BLaER1 treated with 17β-estradiol and CSF1 and Interleukin-3, amounts not matched to agents 10 nM and 100 nM (cell line): ENCODE measurements around the gene TMPRSS2.

Source experiments
- H3K27ac ChIP-seq, 11 experiments: shearing (Covaris generic); formaldehyde crosslinking; 2 replicates each; pipeline ENCODE4 v1.8.1; 2022
- H3K27me3 ChIP-seq, 11 experiments: shearing (Covaris generic); formaldehyde crosslinking; 2 replicates each; pipeline ENCODE4 v1.8.1; 2022
- H3K36me3 ChIP-seq, 11 experiments: shearing (Covaris generic); formaldehyde crosslinking; 2 replicates each; pipeline ENCODE4 v1.8.1; 2022
- H3K4me1 ChIP-seq, 10 experiments: shearing (Covaris generic); formaldehyde crosslinking; 2 replicates each; pipeline ENCODE4 v1.8.1; 2022
- H3K4me2 ChIP-seq, 11 experiments: shearing (Covaris generic); formaldehyde crosslinking; 2 replicates each; pipeline ENCODE4 v1.8.1; 2022
- H3K4me3 ChIP-seq, 10 experiments: shearing (Covaris generic); formaldehyde crosslinking; 2 replicates each; pipeline ENCODE4 v1.8.1; 2022
- H3K9ac ChIP-seq, 11 experiments: shearing (Covaris generic); formaldehyde crosslinking; 2 replicates each; pipeline ENCODE4 v1.8.1; 2022
- H3K9me3 ChIP-seq, 11 experiments: shearing (Covaris generic); formaldehyde crosslinking; replicated peaks in 1 of 11; 2 replicates each; pipeline ENCODE4 v1.8.1; 2022
- H4K20me1 ChIP-seq, 11 experiments: shearing (Covaris generic); formaldehyde crosslinking; 2 replicates each; pipeline ENCODE4 v1.8.1; 2022
- Cebpa-rat ChIP-seq, 11 experiments: shearing (Covaris generic); IDR thresholded peaks; 2 replicates each; pipeline ENCODE4 v1.8.1; 2022

The TMPRSS2 gene

DNA sequence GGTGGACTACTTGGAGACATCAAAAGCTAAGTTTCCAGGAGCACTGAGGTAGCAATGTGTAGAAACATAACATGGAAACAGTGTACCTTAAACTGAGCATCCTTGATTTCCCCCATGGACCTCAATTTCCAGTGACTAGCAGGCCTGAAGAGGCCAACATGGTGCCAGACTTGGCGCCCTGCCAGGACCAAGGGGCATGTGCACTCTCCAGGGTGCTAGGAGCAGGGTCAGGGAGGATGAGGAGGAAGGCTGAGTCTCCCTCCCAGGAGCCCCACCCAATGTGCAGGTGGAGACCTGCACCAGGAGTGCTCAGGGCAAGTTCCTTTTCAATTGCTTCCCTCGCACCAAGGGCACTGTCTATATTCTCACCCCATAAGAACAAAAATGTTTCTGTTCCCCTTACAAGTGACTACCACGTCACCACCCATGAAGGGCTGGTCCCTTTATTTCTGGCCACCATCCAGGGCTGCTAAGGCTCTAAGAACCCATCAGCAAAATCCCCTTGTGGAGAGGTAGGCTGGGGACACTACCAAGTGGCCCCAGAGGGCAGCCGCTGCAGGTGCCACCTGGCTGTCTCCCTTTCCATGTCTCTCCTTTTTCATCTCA is 42.7 kb downstream of the TMPRSS2 start:
- H3K27ac ChIP-seq: no peak overlapping the region
- H3K9me3 ChIP-seq: peaks cover 19 to 29% (median 22%) of the 10 kb centered on the region in 11 experiments
- H3K36me3 ChIP-seq: no peaks in the 10 kb centered on the region; a peak in 1 of 22 replicates
- H3K4me3 ChIP-seq: no peak overlapping the region
- H3K4me1 ChIP-seq: peaks cover 17 to 60% (median 51%) of the 10 kb centered on the region in 10 experiments
- no peak overlapping the region for H3K4me2 ChIP-seq
- no peak for TF ChIP-seq Cebpa-rat (IDR thresholded peaks at IDR 0.05)
- H3K9ac ChIP-seq: no peak overlapping the region
- peaks cover 0 to 2% (median 0%) of the 10 kb centered on the region in 11 experiments; a peak in 1 of 22 replicates for H4K20me1 ChIP-seq
- no peaks in the 10 kb centered on the region for H3K27me3 ChIP-seq

DNA sequence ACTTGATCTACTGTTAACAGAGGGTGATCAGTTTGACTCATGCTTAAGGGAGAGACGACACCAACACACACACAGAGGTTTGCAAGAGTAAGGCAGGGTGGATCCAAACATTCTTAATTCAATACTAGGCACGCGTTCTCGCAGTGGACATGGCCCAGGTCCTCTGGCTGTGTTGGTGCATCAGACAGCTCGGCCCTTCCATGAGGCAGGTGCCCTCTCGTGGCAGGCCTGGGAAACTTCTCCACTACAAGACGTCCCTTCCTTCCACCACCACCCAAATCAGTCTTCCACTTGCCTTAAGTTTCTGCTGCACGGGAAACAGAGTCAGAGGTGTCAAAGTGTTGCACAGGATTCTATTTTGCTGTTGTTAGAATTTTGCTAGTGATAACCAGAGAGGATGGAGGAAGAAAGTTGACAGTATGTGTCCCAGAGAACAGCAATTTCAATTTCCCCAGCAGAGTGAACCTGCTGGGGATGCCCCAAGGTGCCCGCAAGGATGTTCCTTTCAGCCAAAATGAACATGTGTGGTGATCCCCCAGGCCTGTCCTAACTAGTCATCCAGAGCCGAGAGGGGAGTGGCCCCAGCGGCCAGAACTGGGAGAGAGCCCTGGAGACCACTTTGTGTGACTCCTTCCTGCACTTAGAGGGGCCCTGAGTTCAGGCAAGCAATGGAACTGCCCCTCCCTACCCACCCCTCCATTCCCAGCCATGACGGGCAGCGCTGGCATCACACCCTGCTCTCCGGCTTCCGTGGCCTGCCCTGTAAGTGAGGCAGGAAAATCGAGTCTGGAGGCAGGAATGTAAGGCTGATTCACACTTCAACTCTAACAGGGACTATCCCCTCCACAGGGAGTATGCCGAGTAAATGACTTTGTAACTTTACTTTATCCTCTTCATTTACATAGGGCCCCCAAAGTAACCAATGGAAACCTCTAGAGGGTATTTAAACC is 47.1 kb downstream of the TMPRSS2 start:
- Histone ChIP-seq H3K9ac (peak overlapping the region in 1 of 11 experiments; percentile 10; a peak in 3 of 22 replicates), H3K4me3 (no peak overlapping the region), H3K27ac (peak overlapping the region in 2 of 11 experiments; percentile 19 to 48; a peak in 1 of 22 replicates), H4K20me1 (peaks cover 0 to 4% (median 0%) of the 10 kb centered on the region in 11 experiments; a peak in 4 of 22 replicates), H3K27me3 (no peaks in the 10 kb centered on the region), H3K4me1 (peaks cover 8 to 34% (median 27%) of the 10 kb centered on the region in 10 experiments; a peak in 19 of 20 replicates), H3K4me2 (peak overlapping the region; percentile 21 to 77 (median 62); a peak in 20 of 22 replicates), H3K9me3 (peaks cover 19 to 29% (median 22%) of the 10 kb centered on the region in 11 experiments), H3K36me3 (peaks cover 0 to 34% (median 0%) of the 10 kb centered on the region in 11 experiments; a peak in 5 of 22 replicates)
- TF ChIP-seq Cebpa-rat (IDR thresholded peaks at IDR 0.05): no peak

DNA sequence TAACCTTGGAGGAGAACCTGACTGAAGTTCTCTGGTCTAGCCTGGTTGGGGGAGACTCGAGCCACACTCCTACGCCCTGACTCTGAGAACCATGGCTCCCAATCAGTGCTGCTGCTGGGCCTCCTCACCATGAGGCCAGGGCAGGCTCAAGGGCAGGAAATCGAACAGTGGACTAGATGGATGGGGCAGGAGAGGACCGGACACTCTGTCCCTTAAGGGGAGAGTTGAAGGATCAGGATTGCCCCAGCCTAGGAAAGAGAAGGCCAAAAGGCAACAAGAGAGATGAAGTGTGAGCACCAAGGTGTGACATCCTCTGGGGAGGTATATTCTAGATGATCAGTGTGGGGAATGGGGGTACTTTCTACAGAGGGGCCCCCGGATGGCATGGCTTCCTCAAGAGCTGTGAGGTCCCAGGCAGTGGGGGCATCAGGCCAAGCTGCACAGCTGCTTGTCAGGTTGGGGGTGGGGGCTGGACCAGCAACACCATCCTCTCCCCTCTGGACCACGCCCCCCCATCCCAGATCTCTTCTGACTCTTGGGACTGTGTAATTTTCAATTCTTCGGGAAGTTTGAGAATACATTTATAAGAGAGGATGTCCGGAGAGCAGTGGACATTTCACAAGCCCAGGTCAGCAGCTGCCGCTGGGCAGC is 47.9 kb downstream of the TMPRSS2 start:
- H3K4me2 ChIP-seq: peak overlapping the region in 2 of 11 experiments; percentile 40 to 74; a peak in 1 of 22 replicates
- H3K4me3 ChIP-seq: no peak overlapping the region
- no peak overlapping the region; a peak in 1 of 22 replicates for H3K9ac ChIP-seq
- peaks cover 0 to 4% (median 0%) of the 10 kb centered on the region in 11 experiments; a peak in 4 of 22 replicates for H4K20me1 ChIP-seq
- H3K27me3 ChIP-seq: no peaks in the 10 kb centered on the region
- peaks cover 8 to 34% (median 27%) of the 10 kb centered on the region in 10 experiments; a peak in 19 of 20 replicates for H3K4me1 ChIP-seq
- no peak for TF ChIP-seq Cebpa-rat (IDR thresholded peaks at IDR 0.05)
- H3K27ac ChIP-seq: no peak overlapping the region
- H3K36me3 ChIP-seq: peaks cover 0 to 43% (median 0%) of the 10 kb centered on the region in 11 experiments; a peak in 5 of 22 replicates
- H3K9me3 ChIP-seq: peaks cover 19 to 26% (median 22%) of the 10 kb centered on the region in 11 experiments

DNA sequence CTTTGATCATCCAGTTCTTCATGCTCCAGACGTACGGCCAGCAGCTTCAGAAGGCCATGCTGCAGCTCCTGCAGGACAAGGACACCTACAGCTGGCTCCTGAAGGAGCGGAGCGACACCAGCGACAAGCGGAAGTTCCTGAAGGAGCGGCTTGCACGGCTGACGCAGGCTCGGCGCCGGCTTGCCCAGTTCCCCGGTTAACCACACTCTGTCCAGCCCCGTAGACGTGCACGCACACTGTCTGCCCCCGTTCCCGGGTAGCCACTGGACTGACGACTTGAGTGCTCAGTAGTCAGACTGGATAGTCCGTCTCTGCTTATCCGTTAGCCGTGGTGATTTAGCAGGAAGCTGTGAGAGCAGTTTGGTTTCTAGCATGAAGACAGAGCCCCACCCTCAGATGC is 49.4 kb downstream of the TMPRSS2 start:
- H3K27ac ChIP-seq: no peak overlapping the region
- peaks cover 7 to 12% (median 9%) of the 10 kb centered on the region in 11 experiments for H3K9me3 ChIP-seq
- H3K4me3 ChIP-seq: no peak overlapping the region
- H3K9ac ChIP-seq: no peak overlapping the region
- H4K20me1 ChIP-seq: peaks cover 0 to 4% (median 0%) of the 10 kb centered on the region in 11 experiments; a peak in 4 of 22 replicates
- peaks cover 8 to 40% (median 27%) of the 10 kb centered on the region in 10 experiments; a peak in 19 of 20 replicates for H3K4me1 ChIP-seq
- peaks cover 0 to 57% (median 0%) of the 10 kb centered on the region in 11 experiments; a peak in 4 of 22 replicates for H3K36me3 ChIP-seq
- no peaks in the 10 kb centered on the region for H3K27me3 ChIP-seq
- TF ChIP-seq Cebpa-rat (IDR thresholded peaks at IDR 0.05): no peak
- H3K4me2 ChIP-seq: no peak overlapping the region

DNA sequence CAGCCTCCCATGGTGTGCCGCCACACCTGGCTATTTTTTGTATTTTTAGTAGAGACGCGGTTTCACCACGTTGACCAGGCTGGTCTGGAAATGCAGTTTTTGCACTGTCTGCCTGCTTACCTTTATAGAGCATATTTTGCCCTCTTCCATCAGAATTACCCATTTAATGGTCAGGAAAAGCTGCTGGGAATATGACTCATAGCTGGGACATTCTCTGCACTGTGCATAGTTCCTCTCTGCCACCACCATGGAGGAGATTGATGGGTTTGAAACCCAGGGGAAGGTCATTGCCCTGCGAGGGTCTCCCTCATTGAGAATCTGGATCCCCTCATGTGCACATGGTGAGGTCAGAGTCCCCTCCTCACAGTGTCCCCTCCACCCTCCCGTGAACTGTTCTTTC is 49.8 kb downstream of the TMPRSS2 start:
- peaks cover 3 to 8% (median 5%) of the 10 kb centered on the region in 11 experiments; a peak in 21 of 22 replicates for H3K9me3 ChIP-seq
- H3K4me1 ChIP-seq: peaks cover 8 to 40% (median 26%) of the 10 kb centered on the region in 10 experiments; a peak in 19 of 20 replicates
- TF ChIP-seq Cebpa-rat (IDR thresholded peaks at IDR 0.05): no peak
- H3K36me3 ChIP-seq: peaks cover 0 to 62% (median 0%) of the 10 kb centered on the region in 11 experiments; a peak in 4 of 22 replicates
- no peak overlapping the region for H3K9ac ChIP-seq
- no peak overlapping the region for H3K4me2 ChIP-seq
- H4K20me1 ChIP-seq: peaks cover 0 to 4% (median 0%) of the 10 kb centered on the region in 11 experiments; a peak in 4 of 22 replicates
- H3K4me3 ChIP-seq: no peak overlapping the region
- no peaks in the 10 kb centered on the region for H3K27me3 ChIP-seq
- no peak overlapping the region for H3K27ac ChIP-seq

DNA sequence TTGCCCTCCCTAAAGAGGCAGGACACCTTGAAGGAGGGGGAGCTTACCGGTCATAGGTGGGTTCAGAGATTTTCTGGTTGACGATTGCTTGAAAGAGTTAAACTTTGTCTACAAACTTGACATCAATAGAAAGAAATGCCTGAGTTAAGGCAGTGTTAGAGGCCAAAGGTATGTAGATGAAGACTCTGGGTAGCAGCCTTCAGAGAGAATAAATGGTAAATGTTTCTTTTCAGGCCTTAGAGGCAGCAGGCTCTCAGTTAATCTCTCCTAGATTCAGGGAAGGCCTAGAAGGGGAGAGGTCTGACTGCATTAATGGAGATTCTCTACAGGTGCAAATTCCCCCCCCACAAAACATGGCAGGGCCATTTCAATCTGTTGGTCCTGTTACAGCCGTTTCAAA is 54.2 kb downstream of the TMPRSS2 start:
- no peak for TF ChIP-seq Cebpa-rat (IDR thresholded peaks at IDR 0.05)
- H3K4me2 ChIP-seq: no peak overlapping the region
- no peak overlapping the region for H3K27ac ChIP-seq
- no peaks in the 10 kb centered on the region; a peak in 3 of 22 replicates for H4K20me1 ChIP-seq
- H3K4me3 ChIP-seq: no peak overlapping the region
- H3K9ac ChIP-seq: no peak overlapping the region
- H3K27me3 ChIP-seq: no peaks in the 10 kb centered on the region
- H3K9me3 ChIP-seq: peaks cover 0 to 13% (median 0%) of the 10 kb centered on the region in 11 experiments; a peak in 4 of 22 replicates
- H3K4me1 ChIP-seq: peaks cover 0 to 16% (median 3%) of the 10 kb centered on the region in 10 experiments; a peak in 7 of 20 replicates
- H3K36me3 ChIP-seq: peaks cover 0 to 92% (median 0%) of the 10 kb centered on the region in 11 experiments; a peak in 8 of 22 replicates

DNA sequence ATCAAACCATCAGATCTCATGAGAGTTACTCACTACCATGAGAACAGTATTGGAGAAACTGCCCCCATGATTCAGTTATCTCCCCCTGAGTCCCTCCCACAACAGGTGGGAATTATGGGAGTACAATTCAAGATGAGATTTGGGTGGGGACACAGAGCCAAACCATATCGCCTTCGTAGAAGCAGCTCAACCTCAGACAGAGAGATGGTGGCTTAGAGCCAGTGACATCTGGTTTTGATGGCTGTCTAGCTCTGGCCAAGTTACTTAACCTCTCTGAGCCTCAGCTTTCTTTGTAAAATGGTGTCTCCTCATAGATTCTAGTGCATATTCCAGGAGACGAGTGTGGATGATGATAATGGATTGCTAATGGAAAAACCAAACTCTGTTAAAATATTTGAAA is 54.8 kb downstream of the TMPRSS2 start:
- TF ChIP-seq Cebpa-rat (IDR thresholded peaks at IDR 0.05): no peak
- Histone ChIP-seq H3K4me2 (no peak overlapping the region), H3K36me3 (peaks cover 0 to 89% (median 0%) of the 10 kb centered on the region in 11 experiments; a peak in 8 of 22 replicates), H3K27me3 (no peaks in the 10 kb centered on the region), H3K9ac (no peak overlapping the region), H3K4me3 (no peak overlapping the region), H3K27ac (no peak overlapping the region), H3K4me1 (peaks cover 0 to 16% (median 3%) of the 10 kb centered on the region in 10 experiments; a peak in 7 of 20 replicates), H4K20me1 (no peaks in the 10 kb centered on the region; a peak in 2 of 22 replicates), H3K9me3 (peaks cover 0 to 13% (median 0%) of the 10 kb centered on the region in 11 experiments; a peak in 4 of 22 replicates)
